H1 (cell line): Measurements from ENCODE around the gene SLC6A18.

ENCODE experiments used
- BCL11A ChIP-seq, 2 experiments: IDR thresholded peaks; one replicate each; pipeline ENCODE4 v1.6.1; 2011; ENCODE audit warnings: low read depth in 2 of 2, low read length in 2 of 2, mild to moderate bottlenecking in 2 of 2
- JUN ChIP-seq: IDR thresholded peaks from 2 replicates; pipeline ENCODE4 v1.6.1; 2011; ENCODE audit warnings: low read depth, mild to moderate bottlenecking, improper control_type of control experiment, low read length
- MAFK ChIP-seq: IDR thresholded peaks from 2 replicates; pipeline ENCODE4 v1.6.1; 2012; ENCODE audit warnings: low read depth, mild to moderate bottlenecking, improper control_type of control experiment, low read length
- POLR2A ChIP-seq, 2 experiments: IDR thresholded peaks; 1 replicate in 1 of 2; 2 replicates in 1 of 2; pipeline ENCODE4 v1.6.1; 2011; ENCODE audit warnings: low read depth in 2 of 2, low read length in 2 of 2, mild to moderate bottlenecking in 2 of 2; ENCODE audit errors: control extremely low read depth in 1 of 2
- RNF2 ChIP-seq: fragments of 200-900, 300-1000 bp; sonication (generic); IDR thresholded peaks from 2 replicates; pipeline ENCODE4 v1.7.1; 2016; ENCODE audit warnings: borderline replicate concordance, low read depth, mild to moderate bottlenecking, antibody characterized with exemption, low read length; ENCODE audit not compliant: poor library complexity, severe bottlenecking; ENCODE audit errors: missing control alignments
- SRF ChIP-seq: IDR thresholded peaks from 2 replicates; pipeline ENCODE4 v1.6.1; 2011; ENCODE audit warnings: mild to moderate bottlenecking, low read depth, low read length, moderate library complexity

DNA sequence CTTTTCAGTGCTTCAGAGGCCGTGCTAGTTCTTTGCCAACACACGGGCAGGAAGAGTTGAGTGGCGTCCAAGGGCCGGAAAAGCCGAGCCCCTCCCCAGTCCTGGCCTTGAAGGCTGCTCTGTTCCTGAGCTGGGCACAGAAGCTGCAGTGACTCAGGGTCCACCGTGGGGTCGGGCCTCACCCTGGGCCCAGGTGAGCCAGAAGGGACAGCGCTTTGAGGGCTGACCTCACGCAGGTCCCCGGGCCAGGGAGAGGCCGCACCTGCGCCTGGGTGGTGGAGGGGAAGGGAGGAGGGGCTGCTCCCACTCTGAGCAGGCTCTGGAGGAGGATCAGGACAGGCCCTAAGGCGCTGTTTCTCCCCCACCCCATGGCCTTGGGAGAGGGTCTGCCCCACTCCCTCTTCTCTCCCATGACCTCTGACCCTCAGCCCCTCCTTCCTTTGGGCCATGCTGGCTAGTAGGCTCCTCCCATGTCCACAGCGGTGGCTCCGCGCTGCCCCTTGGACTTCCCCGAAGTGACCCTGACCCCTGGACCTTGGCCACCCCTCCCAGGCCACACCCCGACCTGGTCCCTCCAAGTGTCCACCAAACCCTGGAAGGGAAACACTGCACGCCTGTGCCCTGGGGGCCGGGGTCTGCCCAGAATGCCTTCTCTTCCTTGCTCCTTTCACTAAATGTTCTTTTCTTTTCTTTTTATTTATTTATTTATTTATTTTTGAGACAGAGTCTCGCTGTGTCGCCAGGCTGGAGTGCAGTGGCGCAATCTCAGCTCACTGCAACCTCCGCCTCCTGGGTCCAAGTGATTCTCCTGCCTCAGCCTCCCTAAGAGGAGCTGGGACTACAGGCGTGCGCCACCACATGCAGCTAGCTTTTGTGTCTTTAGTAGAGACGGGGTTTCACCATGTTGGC, 43.5 kb upstream of the SLC6A18 start:
- TF ChIP-seq POLR2A (IDR thresholded peaks at IDR 0.05; ENCODE audit: control extremely low read depth in 1 of 2, low read depth in 2 of 2, low read length in 2 of 2) (no peak), BCL11A (IDR thresholded peaks at IDR 0.05; ENCODE audit: low read depth in 2 of 2, low read length in 2 of 2) (no peak), RNF2 (no peak), MAFK (no peak), JUN (no peak), SRF (no peak)
